GM13977 (cell line): Measurements from ENCODE around the gene SHROOM4.

Experiments
- DNase-seq: peaks from one replicate; pipeline ENCODE4 v3.0.0; 2012; ENCODE audit warnings: low spot score
- in situ Hi-C: fragments of 300-500 bp; cut with MboI; formaldehyde crosslinking; loops from one replicate; pipeline ENCODE4 v1.12.0; 2022; ENCODE audit warnings: low sequenced_read_pairs, low pct_unique_long_range_greater_than_20kb, mixed read lengths, inconsistent platforms; ENCODE audit not compliant: unreplicated experiment
- TF ChIP-seq, protein P1 (sequence below): IDR thresholded peaks from 2 replicates; pipeline ENCODE4 v1.5.1; 2012; ENCODE audit warnings: mild to moderate bottlenecking, control low read depth; ENCODE audit not compliant: insufficient read depth; ENCODE audit errors: extremely low read depth, missing control alignments

The SHROOM4 gene

DNA sequence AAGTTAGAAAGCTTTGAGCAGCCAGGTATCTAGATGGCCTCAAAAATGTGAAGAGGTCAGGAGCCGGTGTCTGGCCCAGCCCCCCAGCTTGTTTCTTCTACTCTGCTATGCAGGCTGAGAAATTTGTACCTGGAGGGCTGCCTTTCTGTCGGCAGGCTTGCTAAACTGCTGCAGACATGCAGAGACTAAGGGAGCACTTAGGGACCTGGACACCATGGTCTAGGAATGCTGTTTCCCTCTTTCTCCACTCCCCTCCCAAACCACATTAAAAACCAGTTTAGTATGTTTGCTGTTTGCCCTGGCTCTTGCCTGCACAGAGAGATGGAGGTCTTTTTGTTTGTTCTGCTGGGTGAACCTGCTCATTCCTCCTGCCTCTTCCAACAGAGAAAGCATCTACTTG lies 186.3 kb downstream of the SHROOM4 start:
- TF ChIP-seq, protein P1, sequence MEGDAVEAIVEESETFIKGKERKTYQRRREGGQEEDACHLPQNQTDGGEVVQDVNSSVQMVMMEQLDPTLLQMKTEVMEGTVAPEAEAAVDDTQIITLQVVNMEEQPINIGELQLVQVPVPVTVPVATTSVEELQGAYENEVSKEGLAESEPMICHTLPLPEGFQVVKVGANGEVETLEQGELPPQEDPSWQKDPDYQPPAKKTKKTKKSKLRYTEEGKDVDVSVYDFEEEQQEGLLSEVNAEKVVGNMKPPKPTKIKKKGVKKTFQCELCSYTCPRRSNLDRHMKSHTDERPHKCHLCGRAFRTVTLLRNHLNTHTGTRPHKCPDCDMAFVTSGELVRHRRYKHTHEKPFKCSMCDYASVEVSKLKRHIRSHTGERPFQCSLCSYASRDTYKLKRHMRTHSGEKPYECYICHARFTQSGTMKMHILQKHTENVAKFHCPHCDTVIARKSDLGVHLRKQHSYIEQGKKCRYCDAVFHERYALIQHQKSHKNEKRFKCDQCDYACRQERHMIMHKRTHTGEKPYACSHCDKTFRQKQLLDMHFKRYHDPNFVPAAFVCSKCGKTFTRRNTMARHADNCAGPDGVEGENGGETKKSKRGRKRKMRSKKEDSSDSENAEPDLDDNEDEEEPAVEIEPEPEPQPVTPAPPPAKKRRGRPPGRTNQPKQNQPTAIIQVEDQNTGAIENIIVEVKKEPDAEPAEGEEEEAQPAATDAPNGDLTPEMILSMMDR = no peak
- no peak for DNase-seq
- in situ Hi-C loops = no loop called here

DNA sequence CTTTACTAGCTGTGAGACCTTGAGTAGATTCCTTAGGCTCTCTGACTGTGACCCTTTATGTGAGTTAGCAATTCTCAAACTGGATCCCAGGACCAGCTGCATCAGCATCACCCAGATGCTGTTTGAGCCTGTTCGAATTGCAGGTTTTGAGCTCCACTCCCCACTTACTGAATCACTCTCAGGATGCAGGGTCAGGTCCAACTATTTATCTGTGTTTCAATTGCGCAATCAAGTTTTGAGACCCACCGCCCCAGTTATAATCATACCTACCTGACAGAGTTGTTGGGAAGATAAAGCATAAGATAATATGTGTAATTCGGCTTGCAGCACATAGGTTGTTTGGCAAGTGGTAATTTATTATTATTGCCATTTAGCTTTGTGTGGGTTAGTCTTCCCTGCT lies 187.6 kb downstream of the SHROOM4 start:
- TF ChIP-seq, protein P1 = no peak
- DNase-seq = no peak
- in situ Hi-C loops = no loop called here

DNA sequence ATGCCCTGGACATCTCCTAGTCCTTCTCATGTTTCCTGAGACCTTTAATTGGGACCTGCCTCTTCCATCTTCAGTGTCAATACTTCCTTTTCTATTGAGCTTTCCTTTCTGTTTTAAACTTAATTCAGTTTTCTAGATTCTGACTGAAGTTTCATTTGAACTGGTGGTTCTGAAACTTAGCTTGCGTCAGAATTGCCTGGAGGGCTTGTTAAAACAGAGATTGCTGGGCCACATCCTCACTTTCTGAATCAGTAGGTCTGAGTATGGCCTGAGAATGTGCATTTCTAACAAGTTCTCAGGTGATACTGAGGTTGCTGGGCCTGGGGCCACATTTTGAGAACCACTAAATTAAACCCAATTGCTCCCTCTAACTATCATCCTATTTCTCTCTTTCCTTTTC lies 191.2 kb downstream of the SHROOM4 start:
- TF ChIP-seq, protein P1 = no peak
- in situ Hi-C loops = no loop called here
- DNase-seq = no peak

DNA sequence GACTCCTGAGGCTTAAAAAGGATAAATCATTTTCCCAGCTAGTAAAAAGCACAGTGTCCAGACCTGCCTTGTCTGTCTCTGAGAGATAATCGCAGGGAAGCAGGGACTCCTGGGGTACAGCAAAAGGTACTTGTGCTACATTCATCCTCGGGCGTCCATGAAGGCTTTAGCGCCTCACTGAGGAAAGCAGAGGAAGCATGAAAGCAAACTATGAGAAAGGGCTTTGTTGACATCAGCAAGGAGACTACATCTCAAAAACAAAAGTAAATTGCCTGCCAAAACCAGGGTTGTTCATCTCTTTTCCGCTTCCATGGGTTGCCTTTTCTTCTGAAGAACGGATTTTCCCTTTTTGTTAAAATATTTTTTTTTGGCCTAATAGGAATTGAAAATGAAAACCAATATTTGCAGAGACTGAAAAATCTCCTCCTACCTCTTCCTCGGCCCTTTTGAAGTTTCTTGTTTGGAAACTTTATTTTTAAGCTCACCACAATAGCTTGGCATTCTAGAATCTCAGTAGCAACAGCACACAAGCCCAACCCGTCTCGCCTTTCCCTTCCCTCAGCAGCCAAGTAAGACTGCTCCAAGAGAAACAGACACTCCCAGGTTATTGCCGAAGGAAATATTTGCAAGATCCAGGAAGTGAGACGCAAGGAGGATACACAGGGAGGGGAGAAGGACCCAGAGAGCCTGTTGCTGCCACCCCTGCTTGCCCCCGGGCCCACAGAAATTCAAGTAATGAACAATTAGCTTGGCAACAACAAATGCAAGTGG lies 195.0 kb downstream of the SHROOM4 start:
- in situ Hi-C loops = no loop called here
- TF ChIP-seq, protein P1 = no peak

DNA sequence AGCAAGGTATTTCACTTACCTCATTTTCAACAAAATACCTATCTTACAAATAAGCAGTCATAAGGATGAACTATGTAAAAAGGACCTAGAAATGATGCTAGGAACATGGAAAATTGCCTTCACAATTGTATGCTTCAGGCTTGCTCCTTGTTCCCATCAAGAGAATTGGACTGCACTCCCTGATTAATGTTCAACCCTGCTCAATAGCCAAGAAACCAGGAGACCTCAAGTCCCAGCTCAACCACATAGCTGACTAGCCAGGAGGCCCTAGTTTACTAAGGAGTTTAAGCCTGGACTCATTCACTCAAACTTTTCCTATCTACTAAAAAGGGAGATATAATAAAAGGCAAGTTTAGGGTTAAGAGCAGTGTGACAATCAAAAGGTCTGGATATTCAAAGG lies 196.8 kb downstream of the SHROOM4 start:
- no peak for DNase-seq
- TF ChIP-seq, protein P1 = no peak
- in situ Hi-C loops = no loop called here

More for the DNA sequence above, 195.0 kb downstream of the SHROOM4 start:
- no peak for DNase-seq

DNA sequence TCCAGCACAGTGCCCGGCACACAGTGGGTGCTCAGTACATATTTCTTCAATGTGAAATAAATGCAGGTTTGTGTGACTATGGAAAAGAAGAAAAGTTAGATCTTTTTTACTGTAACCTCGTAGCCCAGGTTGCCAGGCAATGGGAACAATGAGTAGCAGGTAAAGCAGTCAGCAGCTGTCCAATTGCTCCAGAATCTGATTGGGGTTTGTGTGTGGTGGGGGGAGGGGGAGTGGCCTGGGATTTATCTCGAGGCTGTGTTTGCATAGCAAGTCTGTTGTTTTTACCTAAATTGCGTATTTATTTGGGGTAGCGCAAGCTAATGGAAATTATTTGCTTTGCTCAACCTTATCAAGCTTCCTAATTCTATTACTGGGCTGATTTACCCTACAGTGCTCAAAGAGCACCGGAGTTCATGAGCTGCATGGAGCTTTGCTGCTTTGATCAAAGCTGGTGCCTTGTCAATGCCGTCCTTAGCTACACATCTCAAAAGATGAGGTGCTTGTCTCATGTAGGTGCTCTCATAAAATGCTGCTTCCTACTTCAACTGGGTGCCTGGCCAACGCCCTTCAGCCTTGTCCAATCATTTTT lies 198.3 kb downstream of the SHROOM4 start:
- TF ChIP-seq, protein P1 = no peak
- in situ Hi-C loops = no loop called here
- DNase-seq = no peak

DNA sequence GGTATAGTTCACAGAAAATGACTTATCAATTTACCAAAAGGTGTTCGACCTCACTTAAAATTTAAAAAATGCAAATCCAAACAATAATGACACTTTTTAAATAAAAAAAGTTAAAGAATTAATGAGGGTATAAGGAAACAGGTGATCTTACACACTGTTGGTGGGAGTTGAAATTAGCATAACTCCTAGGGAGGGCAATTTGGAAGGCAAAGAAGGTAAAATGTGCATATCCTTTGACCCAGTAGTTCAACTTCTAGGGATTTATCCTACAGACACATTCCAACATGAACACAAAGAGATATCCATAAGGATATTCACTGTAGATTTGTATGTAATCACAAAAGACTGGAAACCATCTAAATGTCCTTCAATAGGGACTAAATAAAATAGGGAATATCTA lies 199.5 kb downstream of the SHROOM4 start:
- TF ChIP-seq, protein P1 = no peak
- DNase-seq = no peak
- in situ Hi-C loops = no loop called here
